Epithelial cell of esophagus (primary cell): Measurements from ENCODE around the gene FEZ2.
A peak's percentile ranks its signal among the peaks of the same experiment; 100 is the strongest.
"Not testable (repeated sequence)": the region's sequence is repeated elsewhere in the genome, so short reads cannot be mapped to it uniquely, and the experiment has no call there.

ENCODE experiments used
- DNase-seq: peaks from one replicate; pipeline ENCODE4 v3.0.0; 2010; ENCODE audit warnings: low read depth
- H3K4me3 ChIP-seq: 2 replicates; pipeline ENCODE4 v1.5.1; 2011; ENCODE audit warnings: mild to moderate bottlenecking, low read length, control low read depth
- CTCF ChIP-seq: IDR thresholded peaks from 2 replicates; pipeline ENCODE4 v1.5.1; 2011; ENCODE audit warnings: low read depth, mild to moderate bottlenecking, low read length, control low read depth, inconsistent platforms; ENCODE audit not compliant: insufficient read depth; ENCODE audit errors: missing control alignments

The FEZ2 gene

GRCh38 chr2:36606925-36607324 lies 9.0 kb upstream of the FEZ2 start:
- no peak for TF ChIP-seq CTCF
- no peak for DNase-seq
- H3K4me3 ChIP-seq = no peak overlapping the region

- peak; percentile 65 for DNase-seq
- no peak for TF ChIP-seq CTCF
- H3K4me3 ChIP-seq = no peak overlapping the region
Measured at GRCh38 chr2:36605273-36605672, 7.3 kb upstream of the FEZ2 start.

- DNase-seq, H3K4me3 ChIP-seq: not testable (repeated sequence)
Measured at GRCh38 chr2:36603629-36604028, 5.7 kb upstream of the FEZ2 start.

GRCh38 chr2:36597003-36597531 lies 901 bp downstream of the FEZ2 start:
- H3K4me3 ChIP-seq = peak overlapping the region; percentile 70
- no peak for DNase-seq
- no peak for TF ChIP-seq CTCF

GRCh38 chr2:36596397-36596796 lies 1.6 kb downstream of the FEZ2 start:
- DNase-seq = no peak
- peak overlapping the region; percentile 70 for H3K4me3 ChIP-seq
- no peak for TF ChIP-seq CTCF

GRCh38 chr2:36594849-36595248 lies 3.1 kb downstream of the FEZ2 start:
- H3K4me3 ChIP-seq = no peak overlapping the region
- no peak for TF ChIP-seq CTCF
- no peak for DNase-seq

- no peak for TF ChIP-seq CTCF
- no peak for DNase-seq
- no peak overlapping the region for H3K4me3 ChIP-seq
Measured at GRCh38 chr2:36589230-36589630, 8.7 kb downstream of the FEZ2 start.
